HepG2 (cell line): ENCODE data around the gene TLN1. TPM values are rescaled to one million over a fixed set of nuclear protein-coding genes. Genes with fewer than 3 reads are reported as not detected.

ENCODE experiments used
- ASH2L ChIP-seq: fragments of 300-600, 200-600 bp; sonication (generic); IDR thresholded peaks from 2 replicates; pipeline ENCODE4 v1.7.0; 2017; ENCODE audit warnings: low read depth, mild to moderate bottlenecking, moderate library complexity, mixed read lengths, low read length; ENCODE audit not compliant: insufficient read length
- GZF1 ChIP-seq: sonication (generic); formaldehyde crosslinking; IDR thresholded peaks from 2 replicates; pipeline ENCODE4 v1.5.1; 2020; ENCODE audit warnings: mild to moderate bottlenecking, missing genetic modification reagents
- HIVEP1 ChIP-seq: sonication (generic); formaldehyde crosslinking; IDR thresholded peaks from 2 replicates; pipeline ENCODE4 v1.4.0; 2020; ENCODE audit warnings: mild to moderate bottlenecking, missing genetic modification reagents
- KLF16 ChIP-seq, 2 experiments: sonication (generic) in 1 of 2; formaldehyde crosslinking in 1 of 2; IDR thresholded peaks; 2 replicates each; pipeline versions ENCODE4 v1.6.1 to v1.8.0; 2016 to 2023; ENCODE audit warnings: missing genetic modification reagents in 2 of 2, missing compliant biosample characterization in 1 of 2
- NAIF1 ChIP-seq: sonication (generic); formaldehyde crosslinking; IDR thresholded peaks from 2 replicates; pipeline ENCODE4 v1.5.0; 2020; ENCODE audit warnings: mild to moderate bottlenecking, missing genetic modification reagents, borderline replicate concordance
- NR2C2 ChIP-seq: sonication (generic); formaldehyde crosslinking; IDR thresholded peaks from 2 replicates; pipeline ENCODE4 v1.4.0; 2020; ENCODE audit warnings: missing genetic modification reagents, mild to moderate bottlenecking, moderate library complexity, borderline replicate concordance
- NR2F2 ChIP-seq: IDR thresholded peaks from 2 replicates; pipeline ENCODE4 v1.6.1; 2012; ENCODE audit warnings: low read depth, inconsistent platforms, borderline replicate concordance
- PAF1 ChIP-seq: IDR thresholded peaks from 2 replicates; pipeline ENCODE4 v1.6.1; 2016; ENCODE audit warnings: missing genetic modification reagents, missing compliant biosample characterization
- RFX3 ChIP-seq: IDR thresholded peaks from 2 replicates; pipeline ENCODE4 v1.6.1; 2016; ENCODE audit warnings: missing biosample characterization, missing genetic modification reagents
- ZNF230 ChIP-seq: sonication (generic); formaldehyde crosslinking; IDR thresholded peaks from 2 replicates; pipeline ENCODE4 v1.4.0; 2020; ENCODE audit warnings: mild to moderate bottlenecking, missing genetic modification reagents
- ZNF549 ChIP-seq: sonication (generic); formaldehyde crosslinking; IDR thresholded peaks from 2 replicates; pipeline ENCODE4 v1.5.0; 2020; ENCODE audit warnings: missing genetic modification reagents
- ZNF674 ChIP-seq: sonication (generic); formaldehyde crosslinking; IDR thresholded peaks from 2 replicates; pipeline ENCODE4 v1.5.0; 2020; ENCODE audit warnings: low read depth, mild to moderate bottlenecking, missing genetic modification reagents
- polyA plus RNA-seq, 8 experiments: library from polyadenylated mRNA; depleted of rRNA in 3 of 8; stranded (reverse) in 7 of 8; unstranded in 1 of 8; fragments of >200 nt; fragmentation: Illumina TruSeq in 4 of 8; extraction: Trizol in 4 of 8; gene quantifications; 2 replicates each; pipeline versions ENCODE4 v1.2.1 to v1.2.3, GENCODE V29; 2011 to 2016; ENCODE audit warnings: low read depth in 4 of 8, missing spikeins in 1 of 8, mixed read lengths in 1 of 8; ENCODE audit not compliant: insufficient read depth in 1 of 8
- total RNA-seq, 5 experiments: library from RNA; depleted of rRNA; stranded (reverse); fragments of >200 nt; fragmentation: Illumina TruSeq; extraction: Trizol; gene quantifications; 2 replicates each; pipeline ENCODE4 v1.2.3, GENCODE V29; 2016; ENCODE audit warnings: low read depth in 1 of 5
- TF ChIP-seq, protein P1 (sequence below), 2 experiments: fragments of 450-650 bp in 1 of 2; sonication (generic) in 1 of 2; formaldehyde crosslinking in 1 of 2; IDR thresholded peaks; 2 replicates each; pipeline versions ENCODE4 v1.6.1 to v1.8.0; 2016 to 2022; ENCODE audit warnings: antibody characterized with exemption in 1 of 2, mild to moderate bottlenecking in 1 of 2, missing genetic modification reagents in 1 of 2
- TF ChIP-seq, protein P2 (sequence below): sonication (generic); formaldehyde crosslinking; conservative IDR thresholded peaks from 2 replicates; pipeline ENCODE4 v1.8.0; 2022; ENCODE audit warnings: missing genetic modification reagents
- TF ChIP-seq, protein P3 (sequence below): sonication (generic); IDR thresholded peaks from 2 replicates; pipeline ENCODE4 v1.6.1; 2016; ENCODE audit warnings: low read depth, borderline replicate concordance
- TF ChIP-seq, protein P4 (sequence below): sonication (generic); formaldehyde crosslinking; conservative IDR thresholded peaks from 2 replicates; pipeline ENCODE4 v1.8.0; 2022; ENCODE audit warnings: mild to moderate bottlenecking, moderate library complexity, missing genetic modification reagents

The TLN1 gene
- total and polyA plus RNA-seq, 2 of the 13 experiments (the other 11 are each of a cell fraction or from before 2014, with no cell fraction given): 35.2 to 51.8 TPM

DNA sequence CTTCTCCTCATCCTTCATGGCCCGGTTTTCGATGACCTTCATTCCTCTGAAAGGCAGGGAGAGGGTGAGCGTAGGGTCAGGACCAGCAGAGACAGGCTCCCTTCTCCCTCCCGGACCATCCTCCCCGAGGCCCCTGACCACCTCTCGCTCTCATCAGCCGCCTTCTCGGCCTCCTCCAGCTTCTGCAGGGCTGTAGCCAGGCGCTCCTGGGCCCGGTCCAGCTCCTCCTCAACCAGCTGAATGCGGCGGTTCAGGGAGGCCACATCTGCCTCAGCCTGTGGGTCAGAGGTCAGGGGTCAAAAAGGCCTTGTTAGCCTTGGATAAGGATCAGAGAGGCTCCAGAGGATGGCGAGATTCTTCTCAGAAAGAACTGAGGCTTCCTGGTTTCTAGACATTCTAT, 46.5 kb downstream of the TLN1 start (continued):
- TF ChIP-seq, protein P1, sequence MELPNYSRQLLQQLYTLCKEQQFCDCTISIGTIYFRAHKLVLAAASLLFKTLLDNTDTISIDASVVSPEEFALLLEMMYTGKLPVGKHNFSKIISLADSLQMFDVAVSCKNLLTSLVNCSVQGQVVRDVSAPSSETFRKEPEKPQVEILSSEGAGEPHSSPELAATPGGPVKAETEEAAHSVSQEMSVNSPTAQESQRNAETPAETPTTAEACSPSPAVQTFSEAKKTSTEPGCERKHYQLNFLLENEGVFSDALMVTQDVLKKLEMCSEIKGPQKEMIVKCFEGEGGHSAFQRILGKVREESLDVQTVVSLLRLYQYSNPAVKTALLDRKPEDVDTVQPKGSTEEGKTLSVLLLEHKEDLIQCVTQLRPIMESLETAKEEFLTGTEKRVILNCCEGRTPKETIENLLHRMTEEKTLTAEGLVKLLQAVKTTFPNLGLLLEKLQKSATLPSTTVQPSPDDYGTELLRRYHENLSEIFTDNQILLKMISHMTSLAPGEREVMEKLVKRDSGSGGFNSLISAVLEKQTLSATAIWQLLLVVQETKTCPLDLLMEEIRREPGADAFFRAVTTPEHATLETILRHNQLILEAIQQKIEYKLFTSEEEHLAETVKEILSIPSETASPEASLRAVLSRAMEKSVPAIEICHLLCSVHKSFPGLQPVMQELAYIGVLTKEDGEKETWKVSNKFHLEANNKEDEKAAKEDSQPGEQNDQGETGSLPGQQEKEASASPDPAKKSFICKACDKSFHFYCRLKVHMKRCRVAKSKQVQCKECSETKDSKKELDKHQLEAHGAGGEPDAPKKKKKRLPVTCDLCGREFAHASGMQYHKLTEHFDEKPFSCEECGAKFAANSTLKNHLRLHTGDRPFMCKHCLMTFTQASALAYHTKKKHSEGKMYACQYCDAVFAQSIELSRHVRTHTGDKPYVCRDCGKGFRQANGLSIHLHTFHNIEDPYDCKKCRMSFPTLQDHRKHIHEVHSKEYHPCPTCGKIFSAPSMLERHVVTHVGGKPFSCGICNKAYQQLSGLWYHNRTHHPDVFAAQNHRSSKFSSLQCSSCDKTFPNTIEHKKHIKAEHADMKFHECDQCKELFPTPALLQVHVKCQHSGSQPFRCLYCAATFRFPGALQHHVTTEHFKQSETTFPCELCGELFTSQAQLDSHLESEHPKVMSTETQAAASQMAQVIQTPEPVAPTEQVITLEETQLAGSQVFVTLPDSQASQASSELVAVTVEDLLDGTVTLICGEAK (IDR thresholded peaks at IDR 0.05): no peak
- TF ChIP-seq, protein P1 (CRISPR knock-in tag; IDR thresholded peaks at IDR 0.05): no peak
- TF ChIP-seq NR2F2 (0 out of 2 replicates have a peak, but pooled peaks have one; percentile 21), HIVEP1 (CRISPR knock-in tag) (no peak), ZNF674 (CRISPR knock-in tag) (no peak), NR2C2 (CRISPR knock-in tag) (peak; percentile 56; the same call in 1 of the 2 replicates), PAF1 (CRISPR knock-in tag) (no peak), KLF16 (CRISPR knock-in tag; IDR thresholded peaks at IDR 0.05) (no peak), ZNF549 (CRISPR knock-in tag) (no peak), GZF1 (CRISPR knock-in tag) (no peak), ASH2L (no peak), ZNF230 (CRISPR knock-in tag) (no peak), RFX3 (CRISPR knock-in tag) (no peak), NAIF1 (CRISPR knock-in tag) (no peak)
- TF ChIP-seq, protein P2, sequence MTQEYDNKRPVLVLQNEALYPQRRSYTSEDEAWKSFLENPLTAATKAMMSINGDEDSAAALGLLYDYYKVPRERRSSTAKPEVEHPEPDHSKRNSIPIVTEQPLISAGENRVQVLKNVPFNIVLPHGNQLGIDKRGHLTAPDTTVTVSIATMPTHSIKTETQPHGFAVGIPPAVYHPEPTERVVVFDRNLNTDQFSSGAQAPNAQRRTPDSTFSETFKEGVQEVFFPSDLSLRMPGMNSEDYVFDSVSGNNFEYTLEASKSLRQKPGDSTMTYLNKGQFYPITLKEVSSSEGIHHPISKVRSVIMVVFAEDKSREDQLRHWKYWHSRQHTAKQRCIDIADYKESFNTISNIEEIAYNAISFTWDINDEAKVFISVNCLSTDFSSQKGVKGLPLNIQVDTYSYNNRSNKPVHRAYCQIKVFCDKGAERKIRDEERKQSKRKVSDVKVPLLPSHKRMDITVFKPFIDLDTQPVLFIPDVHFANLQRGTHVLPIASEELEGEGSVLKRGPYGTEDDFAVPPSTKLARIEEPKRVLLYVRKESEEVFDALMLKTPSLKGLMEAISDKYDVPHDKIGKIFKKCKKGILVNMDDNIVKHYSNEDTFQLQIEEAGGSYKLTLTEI (CRISPR knock-in tag): no peak
- TF ChIP-seq, protein P3, sequence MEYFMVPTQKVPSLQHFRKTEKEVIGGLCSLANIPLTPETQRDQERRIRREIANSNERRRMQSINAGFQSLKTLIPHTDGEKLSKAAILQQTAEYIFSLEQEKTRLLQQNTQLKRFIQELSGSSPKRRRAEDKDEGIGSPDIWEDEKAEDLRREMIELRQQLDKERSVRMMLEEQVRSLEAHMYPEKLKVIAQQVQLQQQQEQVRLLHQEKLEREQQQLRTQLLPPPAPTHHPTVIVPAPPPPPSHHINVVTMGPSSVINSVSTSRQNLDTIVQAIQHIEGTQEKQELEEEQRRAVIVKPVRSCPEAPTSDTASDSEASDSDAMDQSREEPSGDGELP: no peak
- TF ChIP-seq, protein P4, sequence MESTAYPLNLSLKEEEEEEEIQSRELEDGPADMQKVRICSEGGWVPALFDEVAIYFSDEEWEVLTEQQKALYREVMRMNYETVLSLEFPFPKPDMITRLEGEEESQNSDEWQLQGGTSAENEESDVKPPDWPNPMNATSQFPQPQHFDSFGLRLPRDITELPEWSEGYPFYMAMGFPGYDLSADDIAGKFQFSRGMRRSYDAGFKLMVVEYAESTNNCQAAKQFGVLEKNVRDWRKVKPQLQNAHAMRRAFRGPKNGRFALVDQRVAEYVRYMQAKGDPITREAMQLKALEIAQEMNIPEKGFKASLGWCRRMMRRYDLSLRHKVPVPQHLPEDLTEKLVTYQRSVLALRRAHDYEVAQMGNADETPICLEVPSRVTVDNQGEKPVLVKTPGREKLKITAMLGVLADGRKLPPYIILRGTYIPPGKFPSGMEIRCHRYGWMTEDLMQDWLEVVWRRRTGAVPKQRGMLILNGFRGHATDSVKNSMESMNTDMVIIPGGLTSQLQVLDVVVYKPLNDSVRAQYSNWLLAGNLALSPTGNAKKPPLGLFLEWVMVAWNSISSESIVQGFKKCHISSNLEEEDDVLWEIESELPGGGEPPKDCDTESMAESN: no peak
